ENCODE measurements around the gene HPS3. TPM values are rescaled to one million over a fixed set of nuclear protein-coding genes. Genes with fewer than 3 reads are reported as not detected.

Gene HPS3
- total and polyA plus RNA-seq, 4 donors = 4.4 to 9.9 (median 7.7) TPM

DNA sequence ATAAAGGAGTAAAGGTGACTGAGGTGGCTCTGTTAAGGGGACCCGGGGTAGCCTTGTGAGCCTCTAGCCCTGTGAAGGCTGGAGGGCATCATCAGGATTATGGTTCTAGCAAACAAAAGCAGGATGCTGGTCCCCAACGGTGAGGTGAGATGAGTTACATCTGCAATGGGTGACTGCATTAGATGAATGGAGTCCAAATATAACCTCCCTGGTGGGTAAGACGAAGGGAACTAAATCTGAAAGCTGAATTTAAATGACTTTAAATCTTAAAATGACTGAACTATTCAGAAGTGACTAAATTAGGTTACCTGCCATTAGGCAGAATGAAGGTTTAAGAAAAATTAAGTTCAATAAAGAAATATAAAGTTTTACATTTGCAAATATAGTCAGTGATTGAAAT lies 38.5 kb upstream of the HPS3 start:
- TF ChIP-seq RXRA (IDR thresholded peaks at IDR 0.05) (no peak), HNF4A (conservative IDR thresholded peaks at IDR 0.05) (no peak), ATF3 (IDR thresholded peaks at IDR 0.05) (no peak), HNF4G (IDR thresholded peaks at IDR 0.05) (no peak), JUND (IDR thresholded peaks at IDR 0.05) (no peak), FOXA1 (IDR thresholded peaks at IDR 0.05) (no peak), REST (IDR thresholded peaks at IDR 0.05) (no peak), GABPA (IDR thresholded peaks at IDR 0.05 in 1 of 2, conservative IDR thresholded peaks at IDR 0.05 in 1 of 2) (no peak)
- DNase-seq (ENCODE audit: low spot score) = no peak
- H3K4me3 ChIP-seq (ENCODE audit: low read depth in 1 of 3, low read length in 3 of 3) = no peak overlapping the region
- WGBS = 84% methylated on average over 3 of the region's 3 CpGs
- no peaks in the 10 kb centered on the region for H3K9me3 ChIP-seq (ENCODE audit: control insufficient read depth in 4 of 4, low read length in 3 of 4)
- peaks cover 0 to 4% (median 2%) of the 10 kb centered on the region in 4 donors for H3K4me1 ChIP-seq (ENCODE audit: control insufficient read depth in 4 of 4, insufficient read depth in 4 of 4, low read length in 3 of 4)
- no peak overlapping the region for H3K27ac ChIP-seq (ENCODE audit: low read depth in 1 of 2, low read length in 2 of 2)
- H3K36me3 ChIP-seq (ENCODE audit: control insufficient read depth in 4 of 4, insufficient read depth in 3 of 4, low read depth in 1 of 4, low read length in 3 of 4) = no peaks in the 10 kb centered on the region
- no peaks in the 10 kb centered on the region for H3K27me3 ChIP-seq (ENCODE audit: control insufficient read depth in 4 of 4, insufficient read depth in 4 of 4, low read length in 3 of 4)
- no peak overlapping the region for H3K9ac ChIP-seq (ENCODE audit: low read depth in 1 of 2, low read length in 2 of 2)

- H3K36me3 ChIP-seq (ENCODE audit: control insufficient read depth in 4 of 4, insufficient read depth in 3 of 4, low read depth in 1 of 4, low read length in 3 of 4) = no peaks in the 10 kb centered on the region
Observed at GRCh38 chr3:149091983-149092382, 37.5 kb upstream of the HPS3 start.

More at GRCh38 chr3:149091983-149092382, 37.5 kb upstream of the HPS3 start:
- Histone ChIP-seq H3K27me3 (ENCODE audit: control insufficient read depth in 4 of 4, insufficient read depth in 4 of 4, low read length in 3 of 4) (no peaks in the 10 kb centered on the region), H3K4me3 (ENCODE audit: low read depth in 1 of 3, low read length in 3 of 3) (no peak overlapping the region), H3K9me3 (ENCODE audit: control insufficient read depth in 4 of 4, low read length in 3 of 4) (no peaks in the 10 kb centered on the region), H3K4me1 (ENCODE audit: control insufficient read depth in 4 of 4, insufficient read depth in 4 of 4, low read length in 3 of 4) (no peaks in the 10 kb centered on the region), H3K27ac (ENCODE audit: low read depth in 1 of 2, low read length in 2 of 2) (no peak overlapping the region), H3K9ac (ENCODE audit: low read depth in 1 of 2, low read length in 2 of 2) (no peak overlapping the region)
- TF ChIP-seq FOXA1 (IDR thresholded peaks at IDR 0.05) (no peak), ATF3 (IDR thresholded peaks at IDR 0.05) (no peak), GABPA (IDR thresholded peaks at IDR 0.05 in 1 of 2, conservative IDR thresholded peaks at IDR 0.05 in 1 of 2) (no peak), HNF4G (IDR thresholded peaks at IDR 0.05) (no peak), HNF4A (conservative IDR thresholded peaks at IDR 0.05) (no peak), FOXA2 (IDR thresholded peaks at IDR 0.05) (no peak), ZBTB33 (IDR thresholded peaks at IDR 0.05) (no peak), RXRA (IDR thresholded peaks at IDR 0.05) (no peak), REST (IDR thresholded peaks at IDR 0.05) (no peak), JUND (IDR thresholded peaks at IDR 0.05) (no peak), RAD21 (IDR thresholded peaks at IDR 0.05) (no peak), EGR1 (IDR thresholded peaks at IDR 0.05; ENCODE audit: low read depth in 2 of 2) (no peak), SP1 (IDR thresholded peaks at IDR 0.05) (no peak), TAF1 (conservative IDR thresholded peaks at IDR 0.05) (no peak), NR2F2 (IDR thresholded peaks at IDR 0.05) (no peak), YY1 (IDR thresholded peaks at IDR 0.05) (no peak)
- TF ChIP-seq, protein P1, sequence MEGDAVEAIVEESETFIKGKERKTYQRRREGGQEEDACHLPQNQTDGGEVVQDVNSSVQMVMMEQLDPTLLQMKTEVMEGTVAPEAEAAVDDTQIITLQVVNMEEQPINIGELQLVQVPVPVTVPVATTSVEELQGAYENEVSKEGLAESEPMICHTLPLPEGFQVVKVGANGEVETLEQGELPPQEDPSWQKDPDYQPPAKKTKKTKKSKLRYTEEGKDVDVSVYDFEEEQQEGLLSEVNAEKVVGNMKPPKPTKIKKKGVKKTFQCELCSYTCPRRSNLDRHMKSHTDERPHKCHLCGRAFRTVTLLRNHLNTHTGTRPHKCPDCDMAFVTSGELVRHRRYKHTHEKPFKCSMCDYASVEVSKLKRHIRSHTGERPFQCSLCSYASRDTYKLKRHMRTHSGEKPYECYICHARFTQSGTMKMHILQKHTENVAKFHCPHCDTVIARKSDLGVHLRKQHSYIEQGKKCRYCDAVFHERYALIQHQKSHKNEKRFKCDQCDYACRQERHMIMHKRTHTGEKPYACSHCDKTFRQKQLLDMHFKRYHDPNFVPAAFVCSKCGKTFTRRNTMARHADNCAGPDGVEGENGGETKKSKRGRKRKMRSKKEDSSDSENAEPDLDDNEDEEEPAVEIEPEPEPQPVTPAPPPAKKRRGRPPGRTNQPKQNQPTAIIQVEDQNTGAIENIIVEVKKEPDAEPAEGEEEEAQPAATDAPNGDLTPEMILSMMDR (IDR thresholded peaks at IDR 0.05; ENCODE audit: low read depth, low read length, missing input control) = no peak
- TF ChIP-seq, protein P2, sequence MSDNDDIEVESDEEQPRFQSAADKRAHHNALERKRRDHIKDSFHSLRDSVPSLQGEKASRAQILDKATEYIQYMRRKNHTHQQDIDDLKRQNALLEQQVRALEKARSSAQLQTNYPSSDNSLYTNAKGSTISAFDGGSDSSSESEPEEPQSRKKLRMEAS (IDR thresholded peaks at IDR 0.05) = no peak
- 95% methylated on average over 4 of the region's 4 CpGs for WGBS
- DNase-seq (ENCODE audit: low spot score) = no peak
